Measurements from ENCODE around the gene INSYN2B. TPM values are rescaled to one million over a fixed set of nuclear protein-coding genes. Genes with fewer than 3 reads are reported as not detected.

INSYN2B gene
- total RNA-seq, 2 experiments from 2014 or later, result not detected

Small RNAs within 50 kb of the gene (microRNA-seq; reads per million reads assigned to microRNA genes)
- not detected for gene MIR378E

Other genes starting within 250 kb of the INSYN2B start
- gene FOXI1, start 125.4 kb upstream of the INSYN2B start, total RNA-seq, result not detected